ENCODE measurements around the gene CUL2. TPM values are rescaled to one million over a fixed set of nuclear protein-coding genes. Genes with fewer than 3 reads are reported as not detected.

The CUL2 gene
- total RNA-seq, 1 donor from 2014 or later: 24.9 TPM

- no peak overlapping the region for H3K4me3 ChIP-seq (ENCODE audit: low read depth, low read length)
- DNase-seq (ENCODE audit: low read depth): no peak
- H3K27me3 ChIP-seq (ENCODE audit: control insufficient read depth, insufficient read depth, low read length): no peaks in the 10 kb centered on the region
- H3K36me3 ChIP-seq (ENCODE audit: control insufficient read depth, insufficient read depth, low read length): no peaks in the 10 kb centered on the region
- TF ChIP-seq CTCF (IDR thresholded peaks at IDR 0.05; ENCODE audit: insufficient read depth, low read length, poor library complexity, severe bottlenecking): no peak
These were observed 85.5 kb downstream of the CUL2 start for GRCh38 chr10:35004651-35005050.

GRCh38 chr10:35003906-35004305, 86.2 kb downstream of the CUL2 start:
- DNase-seq (ENCODE audit: low read depth): no peak
- Histone ChIP-seq H3K27me3 (ENCODE audit: control insufficient read depth, insufficient read depth, low read length) (no peaks in the 10 kb centered on the region), H3K4me3 (ENCODE audit: low read depth, low read length) (no peak overlapping the region), H3K36me3 (ENCODE audit: control insufficient read depth, insufficient read depth, low read length) (no peaks in the 10 kb centered on the region)
- no peak for TF ChIP-seq CTCF (IDR thresholded peaks at IDR 0.05; ENCODE audit: insufficient read depth, low read length, poor library complexity, severe bottlenecking)

GRCh38 chr10:35000936-35001335, 89.2 kb downstream of the CUL2 start:
- TF ChIP-seq CTCF (IDR thresholded peaks at IDR 0.05; ENCODE audit: insufficient read depth, low read length, poor library complexity, severe bottlenecking): no peak
- no peak overlapping the region for H3K4me3 ChIP-seq (ENCODE audit: low read depth, low read length)
- no peaks in the 10 kb centered on the region for H3K27me3 ChIP-seq (ENCODE audit: control insufficient read depth, insufficient read depth, low read length)
- no peaks in the 10 kb centered on the region for H3K36me3 ChIP-seq (ENCODE audit: control insufficient read depth, insufficient read depth, low read length)
- DNase-seq (ENCODE audit: low read depth): no peak

GRCh38 chr10:34999532-34999931, 90.6 kb downstream of the CUL2 start:
- Histone ChIP-seq H3K36me3 (ENCODE audit: control insufficient read depth, insufficient read depth, low read length) (no peaks in the 10 kb centered on the region), H3K27me3 (ENCODE audit: control insufficient read depth, insufficient read depth, low read length) (no peaks in the 10 kb centered on the region), H3K4me3 (ENCODE audit: low read depth, low read length) (no peak overlapping the region)
- no peak for DNase-seq (ENCODE audit: low read depth)
- no peak for TF ChIP-seq CTCF (IDR thresholded peaks at IDR 0.05; ENCODE audit: insufficient read depth, low read length, poor library complexity, severe bottlenecking)

GRCh38 chr10:34998940-34999339, 91.2 kb downstream of the CUL2 start:
- no peaks in the 10 kb centered on the region for H3K36me3 ChIP-seq (ENCODE audit: control insufficient read depth, insufficient read depth, low read length)
- TF ChIP-seq CTCF (IDR thresholded peaks at IDR 0.05; ENCODE audit: insufficient read depth, low read length, poor library complexity, severe bottlenecking): no peak
- no peak overlapping the region for H3K4me3 ChIP-seq (ENCODE audit: low read depth, low read length)
- no peak for DNase-seq (ENCODE audit: low read depth)
- no peaks in the 10 kb centered on the region for H3K27me3 ChIP-seq (ENCODE audit: control insufficient read depth, insufficient read depth, low read length)

- no peak overlapping the region for H3K4me3 ChIP-seq (ENCODE audit: low read depth, low read length)
- no peak for DNase-seq (ENCODE audit: low read depth)
- TF ChIP-seq CTCF (IDR thresholded peaks at IDR 0.05; ENCODE audit: insufficient read depth, low read length, poor library complexity, severe bottlenecking): no peak
- no peaks in the 10 kb centered on the region for H3K27me3 ChIP-seq (ENCODE audit: control insufficient read depth, insufficient read depth, low read length)
- H3K36me3 ChIP-seq (ENCODE audit: control insufficient read depth, insufficient read depth, low read length): no peaks in the 10 kb centered on the region
These were observed 93.3 kb downstream of the CUL2 start for GRCh38 chr10:34996843-34997242.
